Measurements from ENCODE around the gene CDH23.

The CDH23 gene

DNA sequence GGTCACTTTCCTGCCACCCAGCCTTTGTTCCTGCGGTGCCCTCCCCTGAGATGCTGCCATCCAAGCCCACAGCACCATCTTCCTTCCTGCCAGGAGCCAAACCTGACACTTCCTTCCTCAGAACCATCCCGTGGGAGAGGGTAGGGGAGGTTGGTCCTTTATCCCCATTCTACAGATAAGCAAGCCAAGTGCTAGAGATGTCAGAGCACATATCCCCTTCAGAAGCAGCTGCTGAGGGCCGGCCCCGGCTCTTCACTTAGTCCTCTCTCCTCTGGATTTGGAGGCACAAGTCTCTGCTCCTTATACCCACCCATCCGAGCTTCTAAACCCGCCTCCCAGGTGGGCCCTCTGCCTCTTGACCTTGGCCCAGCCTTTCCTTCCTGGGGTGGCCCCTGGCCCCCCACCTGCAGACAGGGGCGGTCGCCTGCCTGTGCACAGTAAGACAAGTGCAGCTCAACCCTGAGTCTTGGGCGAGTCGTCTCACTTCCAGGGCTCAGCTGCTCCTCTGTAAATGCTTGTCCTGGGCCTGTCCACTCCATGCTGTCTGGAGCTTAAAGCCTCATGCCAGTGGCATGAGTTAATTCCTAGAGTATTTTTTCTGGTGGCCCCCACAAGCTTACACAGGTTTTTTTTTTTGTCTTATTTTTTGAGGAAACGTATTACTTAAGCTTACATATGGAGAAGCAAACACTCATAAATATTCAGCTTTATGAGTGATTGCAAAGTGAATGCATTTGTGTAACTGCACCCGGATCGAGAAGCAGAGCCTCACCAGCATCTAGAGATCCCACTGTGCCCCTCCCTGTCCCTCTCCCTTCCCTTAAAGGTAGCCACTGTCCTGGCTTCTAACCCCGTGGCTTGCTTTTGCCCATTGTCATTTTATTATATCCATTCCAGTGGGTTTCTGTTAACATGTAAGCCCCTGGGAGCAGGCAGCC lies 125.1 kb downstream of the CDH23 start:
- no peak for DNase-seq

DNA sequence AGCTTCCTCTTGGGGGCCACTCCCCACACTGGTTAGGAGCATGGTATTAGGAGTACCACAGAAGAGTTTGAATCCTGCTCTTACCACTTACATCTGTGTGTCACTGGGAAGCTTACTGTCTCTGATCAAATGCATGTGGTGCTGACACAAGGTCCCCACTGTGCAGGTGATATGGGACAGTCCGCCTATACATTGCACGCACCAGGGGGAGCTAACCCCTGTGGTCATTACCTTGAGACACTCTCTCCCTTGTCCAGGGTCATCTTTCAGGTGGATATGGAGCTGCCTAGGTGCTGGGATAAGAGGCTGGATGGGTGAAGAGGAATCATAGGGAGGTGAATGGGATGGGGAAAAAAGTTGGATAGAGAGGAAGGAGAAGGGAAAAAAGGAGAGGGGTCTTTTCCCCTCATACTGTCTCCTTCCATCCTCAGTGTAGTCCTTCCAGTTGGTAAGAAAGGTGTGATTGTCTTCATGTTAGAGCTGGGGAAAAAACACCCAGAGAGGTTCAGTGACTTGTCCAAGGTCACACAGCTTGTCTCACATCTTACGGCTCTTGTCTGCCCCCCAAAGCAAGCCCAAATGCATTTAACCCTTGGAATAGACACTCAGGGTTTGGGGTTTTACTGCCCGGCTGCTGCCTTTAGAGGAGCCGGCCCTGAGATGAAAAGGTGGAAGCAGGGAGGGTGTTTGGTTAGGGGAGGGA lies 125.9 kb downstream of the CDH23 start:
- no peak for DNase-seq

DNA sequence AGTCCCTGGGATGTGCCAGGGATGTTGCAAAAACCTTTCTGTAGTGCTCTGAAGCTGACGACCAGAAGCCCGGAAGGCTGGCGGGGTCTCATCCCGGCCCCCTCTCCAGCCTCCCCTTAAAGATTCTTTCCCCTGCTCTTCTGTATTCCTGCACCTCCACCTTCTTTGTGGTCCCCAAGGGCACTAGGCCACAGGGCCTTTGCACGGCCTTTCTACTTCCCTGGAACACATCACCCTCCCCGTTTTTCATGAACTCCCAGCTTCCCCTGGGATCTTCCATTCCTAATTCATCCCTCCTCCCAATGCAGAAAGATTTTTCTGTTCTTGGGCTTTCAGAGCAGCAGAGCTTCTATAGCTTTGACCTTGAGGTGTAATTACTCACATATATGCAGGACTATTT lies 127.0 kb downstream of the CDH23 start:
- no peak for DNase-seq

GRCh38 chr10:71525092-71525491 lies 128.4 kb downstream of the CDH23 start:
- DNase-seq: no peak

DNA sequence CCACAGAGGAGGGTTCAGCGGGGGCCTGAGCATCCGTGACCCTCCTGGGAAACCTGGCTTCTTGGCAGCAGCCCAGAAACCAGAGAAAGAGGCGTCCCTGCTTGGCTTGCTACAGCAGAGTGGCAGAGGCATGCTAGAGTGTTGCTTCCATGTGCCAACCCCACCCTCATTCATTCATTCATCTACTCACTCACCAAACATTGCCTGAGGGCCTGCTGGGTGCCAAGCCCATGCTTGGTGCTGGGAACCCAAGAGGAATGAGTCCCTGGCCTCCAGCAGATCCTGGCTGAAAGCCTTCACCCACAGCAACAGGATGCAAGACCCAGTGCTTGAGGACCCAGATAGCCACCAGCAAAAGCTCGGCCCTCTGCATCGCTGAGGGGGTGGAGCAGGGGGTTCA lies 129.0 kb downstream of the CDH23 start:
- DNase-seq: no peak

DNA sequence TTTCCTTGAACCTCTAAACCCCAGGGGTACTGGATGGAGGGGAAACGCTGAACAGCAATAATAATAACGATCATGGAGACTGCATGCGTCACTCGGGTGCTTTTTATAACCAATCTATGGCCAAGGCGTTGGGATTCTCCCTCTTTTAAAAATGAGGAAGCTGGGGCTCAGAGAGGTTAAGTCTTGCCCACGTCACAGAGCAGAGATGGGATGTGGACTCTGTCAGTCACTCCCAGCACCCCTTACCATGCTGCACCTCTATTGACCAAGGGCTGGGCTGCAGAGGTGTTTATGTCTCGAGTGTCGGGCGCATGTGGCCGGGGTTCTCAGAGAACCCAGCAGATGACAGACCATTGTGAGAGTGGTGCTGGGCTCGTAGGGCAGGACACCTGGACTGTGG lies 129.9 kb downstream of the CDH23 start:
- no peak for DNase-seq

- no peak for DNase-seq
Observed at GRCh38 chr10:71527135-71527534, 130.4 kb downstream of the CDH23 start.

DNA sequence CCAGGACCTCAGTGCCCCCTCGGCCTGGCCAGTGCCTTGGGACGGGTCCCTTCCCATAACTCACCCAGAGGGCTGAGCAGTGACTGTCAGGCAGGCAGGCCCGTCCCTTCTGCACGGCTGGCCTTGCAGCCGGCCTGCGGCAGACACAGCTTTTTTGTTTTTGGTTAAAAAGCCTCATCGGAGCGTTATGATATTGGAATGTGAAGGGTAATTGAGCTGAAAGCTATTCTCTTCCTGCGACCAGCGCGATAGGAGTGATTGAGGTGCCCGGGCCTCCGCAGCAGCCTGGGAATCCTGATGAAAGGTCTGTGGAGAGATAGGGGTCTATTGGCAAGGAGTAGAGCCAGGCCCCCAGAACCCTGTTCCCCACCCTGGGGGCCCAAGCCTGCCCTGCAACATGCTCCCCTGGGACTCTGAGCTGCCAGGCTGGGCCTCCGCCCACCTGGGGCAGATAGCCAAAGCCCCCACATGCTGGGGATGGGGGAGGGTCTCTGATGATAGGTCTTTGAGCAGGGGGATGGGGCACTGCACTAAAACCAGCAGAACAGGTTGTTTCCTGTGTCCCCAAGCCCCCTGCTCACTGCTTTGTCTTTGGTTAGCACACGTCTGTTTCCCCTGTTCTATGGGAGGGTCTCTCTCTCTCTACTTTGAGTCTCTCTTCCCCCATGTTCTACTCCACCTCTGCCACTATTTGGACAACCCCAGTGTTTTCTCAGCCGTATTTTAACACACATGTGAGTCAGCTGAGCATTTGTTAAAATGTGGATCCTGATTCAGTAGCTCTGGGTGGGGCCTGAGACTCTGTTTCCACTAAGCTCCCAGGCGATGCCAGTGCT lies 131.9 kb downstream of the CDH23 start:
- no peak for DNase-seq

GRCh38 chr10:71529207-71529827 lies 132.6 kb downstream of the CDH23 start:
- DNase-seq: no peak

GRCh38 chr10:71530781-71531180 lies 134.1 kb downstream of the CDH23 start:
- no peak for DNase-seq

DNA sequence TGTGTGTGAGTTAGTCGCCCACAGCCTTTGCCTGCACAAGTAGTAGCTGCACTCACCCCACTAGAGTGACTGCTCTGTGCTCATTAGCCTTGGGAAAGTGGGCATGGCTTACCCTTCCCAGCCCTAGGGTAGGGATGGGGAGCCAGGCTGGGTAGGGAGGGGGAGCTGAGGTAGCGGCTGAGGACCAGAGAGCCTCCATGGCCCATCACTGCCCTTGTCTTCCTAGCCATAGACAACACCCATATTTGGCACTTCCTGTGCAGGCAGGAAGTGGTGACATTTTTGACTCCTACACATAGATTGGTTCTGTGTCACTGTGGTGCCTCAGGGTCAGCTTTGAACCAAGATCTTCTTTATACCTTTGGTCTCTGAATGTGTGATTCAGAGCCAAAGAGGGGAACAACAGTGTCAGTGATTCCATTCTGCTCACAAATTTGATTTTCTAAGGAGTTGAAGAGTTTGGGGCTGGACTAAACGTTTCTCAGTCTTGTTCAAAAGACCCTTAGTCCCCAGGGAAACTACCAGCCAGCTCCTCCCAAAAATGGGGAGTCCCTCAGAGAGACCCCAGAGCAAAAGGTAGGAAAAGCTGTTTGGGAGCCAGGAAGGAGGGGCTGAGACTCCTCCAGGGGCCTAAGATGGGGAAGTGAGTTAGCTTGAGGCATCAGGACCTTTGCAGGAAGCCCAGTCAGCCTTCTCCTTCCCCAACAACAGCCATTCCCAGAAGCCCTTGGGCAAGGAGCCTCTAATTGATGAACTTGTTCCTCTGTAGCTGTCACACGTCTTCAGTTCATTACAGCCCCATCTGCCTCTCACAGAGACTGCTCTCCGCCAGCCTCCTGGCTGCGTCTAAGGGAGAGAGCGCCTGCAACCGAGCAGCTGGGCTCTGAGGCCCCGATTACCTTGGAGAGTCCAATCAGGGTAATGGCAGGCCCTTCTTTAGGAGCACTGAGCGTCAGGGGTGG lies 135.0 kb downstream of the CDH23 start:
- no peak for DNase-seq

DNA sequence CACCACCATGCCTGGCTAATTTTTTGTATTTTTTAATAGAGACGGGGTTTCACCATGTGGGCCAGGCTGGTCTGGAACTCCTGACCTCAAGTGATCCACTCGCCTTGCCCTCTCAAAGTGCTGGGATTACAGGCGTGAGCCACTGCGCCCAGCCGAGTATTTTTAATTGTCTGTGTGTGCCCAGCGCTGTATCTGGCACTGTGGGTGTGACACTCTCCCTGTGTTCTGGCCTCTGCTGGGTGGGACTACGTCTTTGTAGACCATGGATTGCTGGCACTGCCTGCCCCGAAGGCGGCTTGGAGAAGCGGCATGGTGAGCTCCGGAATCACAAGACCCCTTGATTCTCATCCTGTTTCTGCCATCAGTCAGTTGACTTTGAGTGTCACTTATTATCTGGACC lies 136.2 kb downstream of the CDH23 start:
- no peak for DNase-seq

DNA sequence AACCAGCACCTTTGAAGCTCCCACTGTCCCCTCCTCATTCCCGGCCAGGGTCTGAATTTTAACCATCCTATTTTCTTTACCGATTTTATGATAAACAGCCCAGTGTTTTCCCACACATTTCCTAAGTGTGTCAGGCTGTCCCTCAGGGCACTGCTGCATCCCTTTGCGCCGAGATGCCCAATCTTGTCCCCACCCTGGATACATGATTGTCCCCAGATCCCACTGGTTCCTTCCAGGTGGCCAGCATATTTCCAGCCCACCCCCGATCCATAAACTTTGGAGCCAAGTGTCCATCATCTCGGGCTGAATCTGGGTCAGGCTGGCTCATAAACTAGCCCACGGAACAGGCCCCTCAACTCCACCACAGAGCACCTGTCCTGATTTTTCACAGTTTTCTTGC lies 137.2 kb downstream of the CDH23 start:
- no peak for DNase-seq

GRCh38 chr10:71534568-71535194 lies 138.0 kb downstream of the CDH23 start:
- DNase-seq: no peak

DNA sequence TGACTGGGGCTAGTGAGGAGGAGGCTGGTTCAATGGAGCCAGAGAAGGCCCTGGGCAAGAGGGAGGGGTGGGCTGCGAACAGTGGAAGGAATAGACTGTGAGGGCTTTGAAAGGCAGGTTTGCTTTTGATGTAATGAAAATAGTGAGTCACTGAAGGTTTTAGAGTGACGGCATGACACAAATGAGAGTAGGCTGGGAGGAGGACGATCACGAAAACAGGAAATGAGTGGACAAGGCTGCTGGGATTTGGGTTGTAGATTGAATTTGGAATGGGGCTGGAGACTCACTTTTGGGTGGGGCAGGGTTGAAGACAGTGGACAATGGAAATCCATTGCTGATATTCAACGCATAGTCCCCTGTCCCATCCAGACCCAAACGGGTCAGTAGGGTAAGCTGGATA lies 139.6 kb downstream of the CDH23 start:
- no peak for DNase-seq

DNA sequence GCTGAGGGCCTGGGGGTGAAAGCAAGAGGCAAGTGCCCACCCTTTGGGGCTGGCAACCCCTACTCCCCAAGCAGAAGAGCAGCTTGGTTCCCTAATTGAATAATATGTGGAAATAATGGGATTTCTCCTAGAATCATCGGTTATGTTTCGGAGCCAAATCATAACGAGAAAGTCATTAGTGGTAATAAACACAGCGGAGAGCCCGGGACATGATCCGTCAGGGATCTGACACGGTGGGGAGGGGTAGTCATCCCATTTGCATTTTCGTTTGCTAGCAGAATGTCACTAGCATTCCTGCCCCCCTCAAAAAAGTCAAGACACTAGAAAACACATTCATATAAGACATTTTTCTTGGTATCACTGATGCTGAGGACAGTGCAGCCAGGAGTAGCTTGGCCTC lies 140.4 kb downstream of the CDH23 start:
- DNase-seq: no peak

GRCh38 chr10:71537681-71538080 lies 141.0 kb downstream of the CDH23 start:
- DNase-seq: no peak

GRCh38 chr10:71538608-71539260 lies 142.0 kb downstream of the CDH23 start:
- DNase-seq: no peak

- DNase-seq: no peak
Observed at GRCh38 chr10:71539442-71540118, 142.9 kb downstream of the CDH23 start.

DNA sequence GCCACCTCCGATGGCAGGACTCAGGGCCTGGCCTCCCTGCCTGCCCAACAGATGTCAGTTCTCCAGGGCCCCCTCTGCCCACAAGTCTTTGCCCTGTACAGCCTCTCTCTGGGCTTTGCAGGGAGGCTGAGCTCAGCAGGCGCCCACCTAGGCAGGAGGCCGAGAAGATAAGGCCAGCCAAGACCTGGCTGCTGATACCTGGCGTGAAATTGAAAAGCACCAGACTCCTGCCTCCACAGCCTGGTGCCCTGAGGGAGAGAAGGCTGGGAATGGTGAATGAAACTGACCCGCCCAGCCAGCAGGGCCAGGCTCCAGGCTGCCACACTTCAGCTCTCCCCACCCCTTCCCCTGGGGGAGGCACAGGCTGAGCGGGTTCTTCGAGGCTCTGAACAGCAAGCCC lies 145.8 kb downstream of the CDH23 start:
- DNase-seq: no peak

Data from stimulated activated CD4-positive, alpha-beta T cell treated with anti-CD3 and anti-CD28 coated beads, Interleukin-12 subunit alpha, Interleukin-12 subunit beta, amount 100 ng/mL, for 4 hours (primary cell).